Glutamatergic neuron (in vitro differentiated cells): ENCODE results near the gene NRIP1. TPM values are rescaled to one million over a fixed set of nuclear protein-coding genes. Genes with fewer than 3 reads are reported as not detected.

Experiments
- DNase-seq: peaks from one replicate; pipeline ENCODE4 v3.0.0; 2022
- H3K27ac Mint-ChIP-seq: one replicate; pipeline ENCODE4 v1.8.0; 2020; ENCODE audit warnings: mild to moderate bottlenecking, mixed read lengths, inconsistent platforms; ENCODE audit not compliant: unreplicated experiment
- H3K27me3 Mint-ChIP-seq: one replicate; pipeline ENCODE4 v1.8.0; 2020; ENCODE audit warnings: mild to moderate bottlenecking, moderate library complexity, mixed read lengths, inconsistent platforms; ENCODE audit not compliant: unreplicated experiment
- H3K36me3 Mint-ChIP-seq: one replicate; pipeline ENCODE4 v1.8.0; 2020; ENCODE audit warnings: mild to moderate bottlenecking, mixed read lengths, inconsistent platforms; ENCODE audit not compliant: unreplicated experiment
- H3K4me1 Mint-ChIP-seq: one replicate; pipeline ENCODE4 v1.8.0; 2020; ENCODE audit warnings: mild to moderate bottlenecking, low read depth, mixed read lengths, inconsistent platforms; ENCODE audit not compliant: unreplicated experiment
- H3K4me3 Mint-ChIP-seq: one replicate; pipeline ENCODE4 v1.8.0; 2020; ENCODE audit warnings: mild to moderate bottlenecking, mixed read lengths, inconsistent platforms; ENCODE audit not compliant: unreplicated experiment
- H3K9me3 Mint-ChIP-seq: one replicate; pipeline ENCODE4 v1.8.0; 2020; ENCODE audit warnings: mild to moderate bottlenecking, moderate library complexity, mixed read lengths, inconsistent platforms; ENCODE audit not compliant: unreplicated experiment
- total RNA-seq: library from RNA; stranded (reverse); fragmentation: NEBNext Ultra II Directional; extraction: Animal tissue kit (Norgen Biotek cat#: 25700); gene quantifications from one replicate; pipeline ENCODE4 v1.2.1, GENCODE V29; 2021; ENCODE audit not compliant: unreplicated experiment
- TF ChIP-seq, protein P1 (sequence below): fragments of 200-600 bp; sonication (generic); IDR thresholded peaks from one replicate; pipeline ENCODE4 v1.5.0; 2021; ENCODE audit not compliant: partially characterized antibody, unreplicated experiment

NRIP1 gene
- total RNA-seq, 1 donor from 2014 or later, result 51.5 TPM

DNA sequence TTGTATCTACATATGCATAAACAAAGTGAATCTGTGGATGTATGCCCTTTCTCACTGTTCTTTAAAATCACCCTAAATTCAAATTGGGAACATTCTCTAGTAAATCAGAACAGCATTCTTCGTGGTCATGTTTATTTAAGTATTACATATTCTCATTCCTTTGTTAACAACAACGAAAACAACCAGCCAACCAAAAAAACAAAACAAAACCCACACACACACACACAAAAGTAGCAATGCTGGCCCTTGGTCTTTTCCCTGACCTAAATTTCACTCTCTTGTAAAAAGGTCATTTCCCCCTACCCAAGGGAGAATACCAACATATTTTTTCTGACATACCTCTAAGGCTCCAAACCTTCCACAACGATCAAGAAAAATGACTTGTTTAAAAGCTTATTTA, 102.6 kb downstream of the NRIP1 start:
- Mint-ChIP-seq H3K36me3 (peaks cover 11% of the 10 kb centered on the region), H3K27me3 (no peaks in the 10 kb centered on the region), H3K4me1 (peaks cover 10% of the 10 kb centered on the region), H3K9me3 (no peaks in the 10 kb centered on the region), H3K4me3 (no peak overlapping the region), H3K27ac (no peak overlapping the region)
- TF ChIP-seq, protein P1, sequence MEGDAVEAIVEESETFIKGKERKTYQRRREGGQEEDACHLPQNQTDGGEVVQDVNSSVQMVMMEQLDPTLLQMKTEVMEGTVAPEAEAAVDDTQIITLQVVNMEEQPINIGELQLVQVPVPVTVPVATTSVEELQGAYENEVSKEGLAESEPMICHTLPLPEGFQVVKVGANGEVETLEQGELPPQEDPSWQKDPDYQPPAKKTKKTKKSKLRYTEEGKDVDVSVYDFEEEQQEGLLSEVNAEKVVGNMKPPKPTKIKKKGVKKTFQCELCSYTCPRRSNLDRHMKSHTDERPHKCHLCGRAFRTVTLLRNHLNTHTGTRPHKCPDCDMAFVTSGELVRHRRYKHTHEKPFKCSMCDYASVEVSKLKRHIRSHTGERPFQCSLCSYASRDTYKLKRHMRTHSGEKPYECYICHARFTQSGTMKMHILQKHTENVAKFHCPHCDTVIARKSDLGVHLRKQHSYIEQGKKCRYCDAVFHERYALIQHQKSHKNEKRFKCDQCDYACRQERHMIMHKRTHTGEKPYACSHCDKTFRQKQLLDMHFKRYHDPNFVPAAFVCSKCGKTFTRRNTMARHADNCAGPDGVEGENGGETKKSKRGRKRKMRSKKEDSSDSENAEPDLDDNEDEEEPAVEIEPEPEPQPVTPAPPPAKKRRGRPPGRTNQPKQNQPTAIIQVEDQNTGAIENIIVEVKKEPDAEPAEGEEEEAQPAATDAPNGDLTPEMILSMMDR, result no peak
- no peak for DNase-seq

DNA sequence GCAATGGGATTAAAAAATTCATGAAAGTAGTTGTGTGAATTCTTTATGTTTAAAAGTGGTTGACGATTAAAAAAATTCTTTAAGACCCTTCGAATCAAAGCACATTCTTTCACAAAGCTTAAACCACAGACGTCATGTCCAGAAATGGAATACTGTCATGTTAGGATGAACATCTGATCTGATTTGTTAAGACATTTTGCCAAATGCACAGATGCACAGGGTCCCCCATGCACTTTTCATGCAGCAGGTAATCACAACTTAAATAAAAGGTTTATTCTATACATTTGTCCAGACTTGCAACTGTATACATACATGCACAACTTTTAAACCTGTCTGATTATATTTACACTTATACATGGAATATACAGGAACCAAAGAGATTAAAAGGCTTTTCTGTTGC, 103.3 kb downstream of the NRIP1 start:
- H3K27ac Mint-ChIP-seq, result no peak overlapping the region
- no peaks in the 10 kb centered on the region for H3K27me3 Mint-ChIP-seq
- H3K4me1 Mint-ChIP-seq, result peaks cover 8% of the 10 kb centered on the region
- no peaks in the 10 kb centered on the region for H3K9me3 Mint-ChIP-seq
- H3K4me3 Mint-ChIP-seq, result no peak overlapping the region
- peaks cover 5% of the 10 kb centered on the region for H3K36me3 Mint-ChIP-seq
- no peak for DNase-seq
- TF ChIP-seq, protein P1, result no peak

GRCh38 chr21:14959343-14959742, 105.5 kb downstream of the NRIP1 start:
- no peaks in the 10 kb centered on the region for H3K27me3 Mint-ChIP-seq
- TF ChIP-seq, protein P1, result no peak
- H3K4me3 Mint-ChIP-seq, result no peak overlapping the region
- DNase-seq, result no peak
- no peaks in the 10 kb centered on the region for H3K9me3 Mint-ChIP-seq
- H3K27ac Mint-ChIP-seq, result no peak overlapping the region
- H3K4me1 Mint-ChIP-seq, result peaks cover 4% of the 10 kb centered on the region
- no peaks in the 10 kb centered on the region for H3K36me3 Mint-ChIP-seq

DNA sequence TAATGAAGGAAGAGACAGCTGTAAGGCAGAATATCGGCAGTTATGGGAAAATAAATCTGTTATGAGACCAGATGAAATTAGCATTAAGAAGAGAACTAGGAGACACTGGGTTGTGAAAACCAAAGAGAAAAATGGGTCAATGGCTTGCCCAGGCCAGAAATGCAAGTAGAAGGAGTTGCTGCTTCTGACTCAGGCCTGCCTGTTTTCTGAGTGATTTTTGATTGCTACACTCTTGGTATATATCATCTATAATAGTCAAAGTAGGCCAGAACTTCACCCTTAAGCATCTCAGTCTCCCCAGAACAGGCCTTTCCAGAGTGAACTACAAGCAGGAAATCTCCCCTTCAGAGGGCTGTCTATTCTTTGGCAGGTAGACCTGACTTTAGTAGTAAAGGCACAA, 107.0 kb downstream of the NRIP1 start:
- Mint-ChIP-seq H3K4me1 (peaks cover 4% of the 10 kb centered on the region), H3K4me3 (no peak overlapping the region), H3K36me3 (no peaks in the 10 kb centered on the region), H3K27ac (no peak overlapping the region), H3K9me3 (no peaks in the 10 kb centered on the region), H3K27me3 (no peaks in the 10 kb centered on the region)
- TF ChIP-seq, protein P1, result no peak
- no peak for DNase-seq

DNA sequence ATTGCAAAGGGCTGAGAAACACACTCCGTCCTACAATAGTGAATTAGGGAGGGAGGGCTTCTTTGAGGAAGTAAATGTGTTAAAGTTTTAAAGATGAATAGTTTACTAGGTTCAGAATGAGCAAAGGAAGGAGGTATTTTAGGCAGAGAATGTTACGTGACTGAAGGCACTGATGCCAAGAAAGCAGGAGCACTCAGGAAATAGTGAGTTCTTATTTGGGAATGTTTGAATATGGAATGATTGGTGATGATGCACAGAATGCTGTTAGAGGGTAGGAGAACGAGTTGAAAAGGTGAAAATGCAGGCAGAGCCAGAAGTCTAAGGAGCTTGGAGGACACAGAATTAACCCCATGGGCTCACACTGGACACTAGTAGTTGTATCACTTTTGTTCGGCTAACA, 108.0 kb downstream of the NRIP1 start:
- TF ChIP-seq, protein P1, result no peak
- Mint-ChIP-seq H3K4me1 (peaks cover 2% of the 10 kb centered on the region), H3K36me3 (no peaks in the 10 kb centered on the region), H3K27me3 (no peaks in the 10 kb centered on the region), H3K4me3 (no peak overlapping the region), H3K27ac (no peak overlapping the region), H3K9me3 (no peaks in the 10 kb centered on the region)
- DNase-seq, result no peak
